IMR-90 (cell line): Measurements from ENCODE around the gene STAG1. TPM values are rescaled to one million over a fixed set of nuclear protein-coding genes. Genes with fewer than 3 reads are reported as not detected.

Source experiments
- ATAC-seq: fragments of 200-7000 bp; cut with Tn5 transposase; 2 replicates; pipeline ENCODE4 v1.9.1; 2020; ENCODE audit warnings: low read depth, mild to moderate bottlenecking, moderate library complexity
- BruUV-seq: library from RNA; stranded (reverse); fragments of 400-500 nt; replicated peaks from 2 replicates; lab custom pipeline; 2021; lab: Mats Ljungman, UMichigan
- CTCF ChIA-PET: fragments of 300-600 bp; formaldehyde crosslinking; extraction: SDS; loops from one replicate; lab custom pipeline; 2021; ENCODE audit warnings: antibody characterized with exemption; lab: Yijun Ruan, JAX
- POLR2A ChIA-PET: fragments of 300-600 bp; sonication (Branson Sonifier 250); formaldehyde crosslinking; loops from one replicate; lab custom pipeline; 2022; ENCODE audit warnings: antibody characterized with exemption; ENCODE audit not compliant: unreplicated experiment; lab: Charles Lee
- DNase-seq: peaks from one replicate; pipeline ENCODE4 v3.0.0; 2013
- H2AFZ ChIP-seq: replicated peaks from 2 replicates; pipeline ENCODE3; 2013; ENCODE audit warnings: low read length, mild to moderate bottlenecking; ENCODE audit not compliant: poor library complexity
- H2AK5ac ChIP-seq: 2 replicates; pipeline ENCODE4 v1.6.1; 2013; ENCODE audit warnings: low read depth, low read length, inconsistent platforms
- H2AK9ac ChIP-seq: replicated peaks from 2 replicates; pipeline ENCODE3; 2013; ENCODE audit warnings: mild to moderate bottlenecking, low read depth, low read length, moderate library complexity; ENCODE audit not compliant: poor library complexity
- H2BK120ac ChIP-seq: 2 replicates; pipeline ENCODE4 v1.6.1; 2013; ENCODE audit warnings: low read depth, low read length, inconsistent platforms
- H2BK15ac ChIP-seq: 3 replicates; pipeline ENCODE4 v1.6.1; 2013; ENCODE audit warnings: low read depth, low read length, inconsistent platforms
- H2BK20ac ChIP-seq: 2 replicates; pipeline ENCODE4 v1.6.1; 2013; ENCODE audit warnings: low read depth, mild to moderate bottlenecking, inconsistent platforms, low read length, moderate library complexity
- H2BK5ac ChIP-seq: 2 replicates; pipeline ENCODE4 v1.6.1; 2013; ENCODE audit warnings: mild to moderate bottlenecking, low read depth, low read length, inconsistent platforms; ENCODE audit not compliant: poor library complexity, severe bottlenecking
- H3K14ac ChIP-seq: replicated peaks from 2 replicates; pipeline ENCODE4 v1.6.1; 2013; ENCODE audit warnings: low read depth, low read length, inconsistent platforms
- H3K18ac ChIP-seq: 2 replicates; pipeline ENCODE4 v1.6.1; 2013; ENCODE audit warnings: low read depth, low read length, control low read depth
- H3K23ac ChIP-seq: 2 replicates; pipeline ENCODE4 v1.6.1; 2013; ENCODE audit warnings: low read depth, low read length, inconsistent platforms
- H3K27ac ChIP-seq: 2 replicates; pipeline ENCODE4 v1.5.1; 2013; ENCODE audit warnings: mild to moderate bottlenecking, control low read depth, low read length; ENCODE audit not compliant: insufficient read depth
- H3K27me3 ChIP-seq: 2 replicates; pipeline ENCODE4 v1.6.1; 2013; ENCODE audit warnings: low read length; ENCODE audit not compliant: control insufficient read depth, insufficient read depth
- H3K36me3 ChIP-seq: 2 replicates; pipeline ENCODE4 v1.6.1; 2013; ENCODE audit warnings: low read length, mixed read lengths; ENCODE audit not compliant: control insufficient read depth, insufficient read depth
- H3K4ac ChIP-seq: 2 replicates; pipeline ENCODE4 v1.6.1; 2013; ENCODE audit warnings: low read depth, low read length, inconsistent platforms
- H3K4me1 ChIP-seq: 2 replicates; pipeline ENCODE4 v1.6.1; 2013; ENCODE audit warnings: low read length, mixed read lengths; ENCODE audit not compliant: control insufficient read depth, insufficient read depth
- H3K4me2 ChIP-seq: 2 replicates; pipeline ENCODE4 v1.6.1; 2013; ENCODE audit warnings: low read depth, mild to moderate bottlenecking, control low read depth, low read length, moderate library complexity
- H3K4me3 ChIP-seq: 2 replicates; pipeline ENCODE4 v1.5.1; 2013; ENCODE audit warnings: low read depth, mild to moderate bottlenecking, control low read depth, low read length, moderate library complexity; ENCODE audit not compliant: insufficient read depth
- H3K56ac ChIP-seq: 2 replicates; pipeline ENCODE4 v1.6.1; 2013; ENCODE audit warnings: low read length, inconsistent platforms; ENCODE audit not compliant: insufficient read depth; ENCODE audit errors: extremely low read depth
- H3K79me1 ChIP-seq, 2 experiments: 2 replicates each; pipeline ENCODE4 v1.6.1; 2013; ENCODE audit warnings: low read length in 2 of 2, inconsistent platforms in 1 of 2, low read depth in 1 of 2
- H3K9ac ChIP-seq: 2 replicates; pipeline ENCODE4 v1.6.1; 2013; ENCODE audit warnings: low read depth, low read length, control low read depth
- H3K9me1 ChIP-seq: 2 replicates; pipeline ENCODE4 v1.6.1; 2013; ENCODE audit warnings: low read length, inconsistent platforms; ENCODE audit not compliant: insufficient read depth
- H3K9me3 ChIP-seq: 2 replicates; pipeline ENCODE4 v1.6.1; 2013; ENCODE audit warnings: low read length; ENCODE audit not compliant: control insufficient read depth, insufficient read depth
- H4K20me1 ChIP-seq: 2 replicates; pipeline ENCODE4 v1.6.1; 2013; ENCODE audit warnings: low read length, inconsistent platforms; ENCODE audit not compliant: insufficient read depth
- H4K5ac ChIP-seq: 2 replicates; pipeline ENCODE4 v1.6.1; 2013; ENCODE audit warnings: mild to moderate bottlenecking, low read depth, low read length, control low read depth
- H4K8ac ChIP-seq, 2 experiments: 2 replicates each; pipeline ENCODE4 v1.6.1; 2013; ENCODE audit warnings: low read depth in 2 of 2, low read length in 2 of 2, control low read depth in 1 of 2, inconsistent platforms in 1 of 2
- H4K91ac ChIP-seq: 2 replicates; pipeline ENCODE4 v1.6.1; 2013; ENCODE audit warnings: low read depth, low read length, inconsistent platforms; ENCODE audit not compliant: insufficient read depth
- BHLHE40 ChIP-seq: fragments of 150-350 bp; IDR thresholded peaks from 2 replicates; pipeline ENCODE4 v1.6.1; 2016; ENCODE audit warnings: mild to moderate bottlenecking, low read depth, low read length
- CEBPB ChIP-seq: IDR thresholded peaks from 2 replicates; pipeline ENCODE4 v1.6.1; 2012; ENCODE audit warnings: low read depth, low read length, improper control_type of control experiment
- RCOR1 ChIP-seq: IDR thresholded peaks from 2 replicates; pipeline ENCODE4 v1.6.1; 2012; ENCODE audit warnings: mild to moderate bottlenecking, low read length, improper control_type of control experiment; ENCODE audit not compliant: insufficient replicate concordance
- WGBS, 2 experiments: methylation state at CpG; one replicate each; pipeline versions ENCODE4 v1.1.5 to v1.1.7; 2013; ENCODE audit warnings: missing lambda C conversion rate in 2 of 2; ENCODE audit not compliant: insufficient read length in 1 of 2; ENCODE audit errors: extremely low coverage in 2 of 2; 5-methylcytosine and 5-hydroxymethylcytosine counted together
- dilution Hi-C: fragments of 300-500 bp; cut with HindIII; formaldehyde crosslinking; loops from one replicate; pipeline ENCODE4 v1.14.3; 2018; ENCODE audit warnings: low sequenced_read_pairs; ENCODE audit not compliant: unreplicated experiment
- in situ Hi-C: fragments of 300-500 bp; cut with MboI; formaldehyde crosslinking; loops from 3 replicates; pipeline ENCODE4 v1.14.3; 2019; ENCODE audit warnings: low sequenced_read_pairs, inconsistent platforms, mixed read lengths
- intact Hi-C: fragments of 100-400 bp; cut with micrococcal nuclease; formaldehyde crosslinking; loops from 2 replicates; pipeline ENCODE4 v1.10.0; 2022
- polyA plus RNA-seq, 3 experiments: library from polyadenylated mRNA; depleted of rRNA; stranded (reverse); fragments of >200 nt; gene quantifications; 2 replicates each; pipeline ENCODE4 v1.2.3, GENCODE V29; 2012; ENCODE audit warnings: low replicate concordance in 1 of 3
- total RNA-seq: library from RNA; depleted of rRNA; stranded (reverse); fragments of >200 nt; gene quantifications from 2 replicates; pipeline ENCODE4 v1.2.3, GENCODE V29; 2012
- TF ChIP-seq, protein P1 (sequence below): fragments of 150-350 bp; IDR thresholded peaks from 2 replicates; pipeline ENCODE4 v1.6.1; 2017; ENCODE audit warnings: mild to moderate bottlenecking, antibody characterized with exemption, low read length, low read depth

STAG1 gene
- total and polyA plus RNA-seq, 2 of the 4 experiments (the other 2 are of a cell fraction), result 9.6 to 32.3 TPM

DNA sequence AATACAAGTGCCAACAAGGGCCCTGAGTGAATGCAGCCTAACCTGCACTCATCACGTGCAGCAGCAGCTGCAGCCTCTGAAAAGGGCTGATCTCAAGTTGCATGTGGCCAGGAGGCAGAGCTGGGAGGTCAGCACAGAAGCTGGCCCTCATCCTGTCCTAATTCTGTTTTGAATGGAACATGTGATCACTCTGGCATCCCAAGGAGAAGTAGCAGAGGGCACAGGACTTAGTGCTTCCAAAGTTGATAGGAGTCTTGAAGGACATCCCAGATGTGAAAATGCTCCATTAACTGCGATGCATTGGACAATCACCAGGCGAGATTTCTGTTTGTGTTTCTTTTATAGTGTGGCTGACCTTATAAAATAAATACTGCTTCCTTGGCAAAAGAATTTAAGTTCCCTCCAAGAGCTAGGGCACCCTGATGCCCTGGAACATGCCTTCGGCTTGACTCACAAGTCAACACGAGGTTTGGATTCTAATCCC, 31.6 kb upstream of the STAG1 start:
- WGBS, 2 experiments, result 60% methylated on average over 1 of the region's 5 CpGs; no CpG with 5 or more reads in 1 of the 2 experiments
- ATAC-seq, result peak; percentile 8; the same call in 1 of the 2 replicates
- peak overlapping the region; percentile 68; the same call in 1 of the 2 replicates for H4K91ac ChIP-seq
- no peaks in the 10 kb centered on the region for H3K27me3 ChIP-seq
- H3K4me2 ChIP-seq, result no peak overlapping the region
- peak overlapping the region; percentile 62; the same call in 1 of the 2 replicates for H3K27ac ChIP-seq
- BruUV-seq, result no TSS peak
- no peak for TF ChIP-seq CEBPB
- TF ChIP-seq BHLHE40, result peak; percentile 50; the same call in 1 of the 2 replicates
- TF ChIP-seq, protein P1, sequence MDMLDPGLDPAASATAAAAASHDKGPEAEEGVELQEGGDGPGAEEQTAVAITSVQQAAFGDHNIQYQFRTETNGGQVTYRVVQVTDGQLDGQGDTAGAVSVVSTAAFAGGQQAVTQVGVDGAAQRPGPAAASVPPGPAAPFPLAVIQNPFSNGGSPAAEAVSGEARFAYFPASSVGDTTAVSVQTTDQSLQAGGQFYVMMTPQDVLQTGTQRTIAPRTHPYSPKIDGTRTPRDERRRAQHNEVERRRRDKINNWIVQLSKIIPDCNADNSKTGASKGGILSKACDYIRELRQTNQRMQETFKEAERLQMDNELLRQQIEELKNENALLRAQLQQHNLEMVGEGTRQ, result peak; percentile 22; the same call in 1 of the 2 replicates
- no peak for TF ChIP-seq RCOR1
- H4K20me1 ChIP-seq, result no peaks in the 10 kb centered on the region
- no peak overlapping the region for H3K56ac ChIP-seq
- H3K4me1 ChIP-seq, result peaks cover 18% of the 10 kb centered on the region
- peaks cover 9% of the 10 kb centered on the region for H3K9me1 ChIP-seq
- H4K8ac ChIP-seq, result peak overlapping the region in 1 of 2 experiments; percentile 56; a peak in 2 of 4 replicates
- peak overlapping the region; percentile 61; the same call in 1 of the 3 replicates for H2BK15ac ChIP-seq
- H3K9me3 ChIP-seq, result peaks cover 2% of the 10 kb centered on the region; the same call in 1 of the 2 replicates
- peak overlapping the region; percentile 22; the same call in 1 of the 2 replicates for H3K14ac ChIP-seq
- H2AK5ac ChIP-seq, result peak overlapping the region; percentile 52; the same call in 1 of the 2 replicates
- no peak overlapping the region for H3K4me3 ChIP-seq
- H3K9ac ChIP-seq, result no peak overlapping the region
- H2BK5ac ChIP-seq, result peak overlapping the region; percentile 37
- dilution Hi-C loops, result no loop called here
- no peak overlapping the region for H4K5ac ChIP-seq
- no peaks in the 10 kb centered on the region for H3K36me3 ChIP-seq
- in situ Hi-C loops, result no loop called here
- peak overlapping the region; percentile 65 for H2AFZ ChIP-seq
- DNase-seq, result peak; percentile 35
- 0 out of 4 replicates have a peak, but pooled peaks cover 0 to 3% of the 10 kb centered on the region in 2 experiments for H3K79me1 ChIP-seq
- intact Hi-C loops, result no loop called here
- peak overlapping the region; percentile 39 for H2BK120ac ChIP-seq
- CTCF ChIA-PET, result no interaction called here
- peak overlapping the region; percentile 53 for H3K4ac ChIP-seq
- 0 out of 2 replicates have a peak overlapping the region, but pooled peaks have one; percentile 33 for H3K23ac ChIP-seq
- peak overlapping the region; percentile 14 for H3K18ac ChIP-seq
- peak overlapping the region; percentile 12 for H2AK9ac ChIP-seq
- peak overlapping the region; percentile 54 for H2BK20ac ChIP-seq
- POLR2A ChIA-PET, result no interaction called here
